Mesothelial cell of epicardium (in vitro differentiated cells): ENCODE results near the gene TAS1R2. TPM values are rescaled to one million over a fixed set of nuclear protein-coding genes. Genes with fewer than 3 reads are reported as not detected.

ENCODE experiments used
- DNase-seq, 2 experiments: peaks; one replicate each; pipeline ENCODE4 v3.0.0; 2021; ENCODE audit warnings: low spot score in 2 of 2; ENCODE audit not compliant: unreplicated experiment in 2 of 2
- H3K27ac Mint-ChIP-seq: 2 replicates; pipeline ENCODE4 v1.8.0; 2021; ENCODE audit warnings: mixed read lengths
- H3K27me3 Mint-ChIP-seq: 2 replicates; pipeline ENCODE4 v1.8.0; 2021; ENCODE audit warnings: low read depth, mixed read lengths
- H3K36me3 Mint-ChIP-seq: 2 replicates; pipeline ENCODE4 v1.8.0; 2021; ENCODE audit warnings: mixed read lengths
- H3K4me1 Mint-ChIP-seq: 2 replicates; pipeline ENCODE4 v1.8.0; 2021; ENCODE audit warnings: mixed read lengths
- H3K4me3 Mint-ChIP-seq: 2 replicates; pipeline ENCODE4 v1.8.0; 2021; ENCODE audit warnings: mild to moderate bottlenecking, moderate library complexity, mixed read lengths
- H3K9me3 Mint-ChIP-seq: 2 replicates; pipeline ENCODE4 v1.8.0; 2021; ENCODE audit warnings: mixed read lengths
- CTCF ChIP-seq: fragments of 200-600 bp; sonication (generic); IDR thresholded peaks from one replicate; pipeline ENCODE4 v1.5.0; 2021; ENCODE audit warnings: antibody characterized with exemption; ENCODE audit not compliant: unreplicated experiment
- total RNA-seq: library from RNA; stranded (reverse); gene quantifications from 3 replicates; pipeline ENCODE4 v1.2.1, GENCODE V29; 2021

The TAS1R2 gene
- total RNA-seq, 1 donor from 2014 or later, result not detected

DNA sequence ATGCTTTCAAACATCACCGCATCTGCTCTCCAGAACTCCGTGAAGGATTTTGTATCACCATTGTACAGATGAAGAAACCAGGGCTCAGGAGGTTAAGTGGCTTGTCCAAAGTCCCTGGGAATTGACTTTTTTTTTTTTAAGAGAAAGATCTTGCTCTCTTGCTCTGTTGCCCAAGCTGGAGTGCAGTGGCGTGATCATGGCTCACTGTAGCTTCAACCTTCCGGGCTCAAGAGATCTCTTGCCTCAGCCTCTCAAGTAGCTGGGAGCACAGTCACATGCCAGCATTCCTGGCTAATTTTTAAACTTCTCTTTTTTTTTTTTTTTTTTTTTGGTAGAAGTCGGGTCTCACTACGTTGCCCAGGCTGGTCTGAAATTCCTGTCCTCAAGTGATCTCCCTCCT lies 6.9 kb upstream of the TAS1R2 start:
- H3K4me1 Mint-ChIP-seq, result no peaks in the 10 kb centered on the region
- H3K36me3 Mint-ChIP-seq, result no peaks in the 10 kb centered on the region
- no peaks in the 10 kb centered on the region for H3K9me3 Mint-ChIP-seq
- peaks cover 27% of the 10 kb centered on the region for H3K27me3 Mint-ChIP-seq
- no peak for TF ChIP-seq CTCF
- H3K27ac Mint-ChIP-seq, result no peak overlapping the region
- no peak for DNase-seq
- no peak overlapping the region for H3K4me3 Mint-ChIP-seq

GRCh38 chr1:18865176-18865575 lies 5.7 kb upstream of the TAS1R2 start:
- Mint-ChIP-seq H3K4me3 (no peak overlapping the region), H3K27ac (no peak overlapping the region), H3K9me3 (no peaks in the 10 kb centered on the region), H3K36me3 (no peaks in the 10 kb centered on the region), H3K4me1 (no peaks in the 10 kb centered on the region), H3K27me3 (peaks cover 27% of the 10 kb centered on the region)
- TF ChIP-seq CTCF, result no peak
- no peak for DNase-seq

- Mint-ChIP-seq H3K27ac (no peak overlapping the region), H3K4me1 (no peaks in the 10 kb centered on the region), H3K4me3 (no peak overlapping the region), H3K27me3 (peaks cover 17% of the 10 kb centered on the region), H3K9me3 (no peaks in the 10 kb centered on the region), H3K36me3 (no peaks in the 10 kb centered on the region)
- no peak for TF ChIP-seq CTCF
- no peak for DNase-seq
Observed at GRCh38 chr1:18861590-18861989, 2.1 kb upstream of the TAS1R2 start.

- H3K27ac Mint-ChIP-seq, result no peak overlapping the region
- no peak overlapping the region for H3K4me3 Mint-ChIP-seq
- no peaks in the 10 kb centered on the region for H3K9me3 Mint-ChIP-seq
- no peaks in the 10 kb centered on the region for H3K4me1 Mint-ChIP-seq
- peaks cover 15% of the 10 kb centered on the region for H3K27me3 Mint-ChIP-seq
- DNase-seq, result no peak
- TF ChIP-seq CTCF, result no peak
- no peaks in the 10 kb centered on the region for H3K36me3 Mint-ChIP-seq
Observed at GRCh38 chr1:18861082-18861481, 1.6 kb upstream of the TAS1R2 start.

- Mint-ChIP-seq H3K4me1 (no peaks in the 10 kb centered on the region), H3K9me3 (no peaks in the 10 kb centered on the region), H3K27ac (no peak overlapping the region), H3K27me3 (peaks cover 13% of the 10 kb centered on the region), H3K36me3 (no peaks in the 10 kb centered on the region), H3K4me3 (no peak overlapping the region)
- DNase-seq, result no peak
- TF ChIP-seq CTCF, result no peak
Observed at GRCh38 chr1:18858070-18858688, 1.3 kb downstream of the TAS1R2 start.

DNA sequence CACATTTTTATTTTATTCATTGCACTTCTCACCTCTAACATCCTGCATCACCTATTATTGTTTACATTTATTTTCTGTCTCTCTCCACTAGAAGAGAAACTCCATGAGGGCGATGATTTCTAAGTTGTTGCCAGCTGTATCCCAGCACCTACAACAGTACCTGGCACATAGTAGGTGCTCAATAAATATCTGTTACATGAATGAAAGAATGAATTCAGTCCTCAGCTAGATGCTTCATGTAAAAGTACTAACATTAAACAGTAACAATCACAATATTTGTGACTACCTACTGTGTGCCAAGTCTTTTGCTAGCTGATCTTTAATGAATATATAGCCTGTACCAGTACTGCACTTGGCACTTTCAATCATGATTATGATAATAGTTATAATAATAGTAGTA lies 3.0 kb downstream of the TAS1R2 start:
- DNase-seq, result no peak
- H3K27ac Mint-ChIP-seq, result no peak overlapping the region
- H3K4me1 Mint-ChIP-seq, result no peaks in the 10 kb centered on the region
- H3K4me3 Mint-ChIP-seq, result no peak overlapping the region
- H3K36me3 Mint-ChIP-seq, result no peaks in the 10 kb centered on the region
- H3K9me3 Mint-ChIP-seq, result no peaks in the 10 kb centered on the region
- TF ChIP-seq CTCF, result no peak
- H3K27me3 Mint-ChIP-seq, result peaks cover 13% of the 10 kb centered on the region
